GM12875 (cell line): ENCODE results near the gene RALY.

Experiments used
- H3K4me3 ChIP-seq: one replicate; pipeline ENCODE4 v1.5.1; 2011; ENCODE audit warnings: low read depth, low read length, control low read depth
- TF ChIP-seq, protein P1 (sequence below): IDR thresholded peaks from 2 replicates; pipeline ENCODE4 v1.5.1; 2011; ENCODE audit warnings: low read depth, mild to moderate bottlenecking, control low read depth, inconsistent platforms, low read length, moderate library complexity, borderline replicate concordance; ENCODE audit not compliant: insufficient read depth

RALY gene

GRCh38 chr20:34004790-34005457 is 11.2 kb downstream of the RALY start:
- H3K4me3 ChIP-seq, result no peak overlapping the region
- TF ChIP-seq, protein P1, sequence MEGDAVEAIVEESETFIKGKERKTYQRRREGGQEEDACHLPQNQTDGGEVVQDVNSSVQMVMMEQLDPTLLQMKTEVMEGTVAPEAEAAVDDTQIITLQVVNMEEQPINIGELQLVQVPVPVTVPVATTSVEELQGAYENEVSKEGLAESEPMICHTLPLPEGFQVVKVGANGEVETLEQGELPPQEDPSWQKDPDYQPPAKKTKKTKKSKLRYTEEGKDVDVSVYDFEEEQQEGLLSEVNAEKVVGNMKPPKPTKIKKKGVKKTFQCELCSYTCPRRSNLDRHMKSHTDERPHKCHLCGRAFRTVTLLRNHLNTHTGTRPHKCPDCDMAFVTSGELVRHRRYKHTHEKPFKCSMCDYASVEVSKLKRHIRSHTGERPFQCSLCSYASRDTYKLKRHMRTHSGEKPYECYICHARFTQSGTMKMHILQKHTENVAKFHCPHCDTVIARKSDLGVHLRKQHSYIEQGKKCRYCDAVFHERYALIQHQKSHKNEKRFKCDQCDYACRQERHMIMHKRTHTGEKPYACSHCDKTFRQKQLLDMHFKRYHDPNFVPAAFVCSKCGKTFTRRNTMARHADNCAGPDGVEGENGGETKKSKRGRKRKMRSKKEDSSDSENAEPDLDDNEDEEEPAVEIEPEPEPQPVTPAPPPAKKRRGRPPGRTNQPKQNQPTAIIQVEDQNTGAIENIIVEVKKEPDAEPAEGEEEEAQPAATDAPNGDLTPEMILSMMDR, result no peak

- TF ChIP-seq, protein P1, result no peak
Measured at GRCh38 chr20:34006619-34007018, 12.9 kb downstream of the RALY start.

DNA sequence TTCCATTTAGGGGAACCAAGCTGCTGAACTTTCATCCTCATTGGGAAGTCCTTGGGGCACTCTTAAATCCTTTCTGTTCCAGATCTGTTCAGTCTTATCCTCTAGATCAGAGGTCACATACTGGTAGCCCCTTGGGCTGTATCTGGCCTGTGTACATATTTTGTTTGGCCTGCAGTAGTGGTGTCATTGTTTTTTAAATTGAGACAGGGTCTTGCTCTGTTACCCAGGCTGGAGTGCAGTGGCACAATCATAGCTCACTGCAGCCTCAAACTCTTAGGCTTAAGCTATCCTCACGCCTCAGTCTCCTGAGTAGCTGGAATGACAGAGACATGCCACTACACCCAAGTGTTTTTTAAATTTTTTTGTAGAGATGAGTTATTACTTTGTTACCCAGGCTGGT is 14.8 kb downstream of the RALY start:
- no peak overlapping the region for H3K4me3 ChIP-seq
- TF ChIP-seq, protein P1, result no peak

More at GRCh38 chr20:34006619-34007018, 12.9 kb downstream of the RALY start:
- H3K4me3 ChIP-seq, result no peak overlapping the region

DNA sequence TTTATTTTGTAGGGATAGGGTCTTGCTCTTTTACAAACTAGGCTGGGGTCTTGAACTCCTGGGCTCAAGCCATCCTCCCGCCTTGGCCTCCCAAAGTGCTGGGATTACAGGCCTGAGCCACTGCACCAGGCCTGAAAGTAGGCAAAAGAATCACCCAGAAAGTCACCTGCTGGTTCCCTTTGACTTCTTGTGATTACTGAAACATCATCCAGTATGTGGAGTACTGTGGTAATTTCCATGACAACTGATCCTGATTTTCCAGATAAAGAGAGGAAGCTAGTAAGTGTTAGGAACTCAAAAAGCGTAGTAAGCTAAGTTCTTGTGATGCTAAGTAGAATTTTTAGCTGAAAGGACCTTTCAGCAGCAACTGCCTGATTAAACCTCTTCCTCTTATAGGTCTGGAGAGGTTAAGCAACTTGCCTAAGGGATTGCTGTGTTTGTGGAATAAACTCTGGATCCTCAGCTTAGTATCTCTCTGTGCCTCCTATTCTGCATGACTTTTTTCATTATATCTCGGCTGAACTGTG is 16.8 kb downstream of the RALY start:
- no peak overlapping the region for H3K4me3 ChIP-seq
- TF ChIP-seq, protein P1, result no peak

GRCh38 chr20:34011275-34011674 is 17.6 kb downstream of the RALY start:
- TF ChIP-seq, protein P1, result no peak
- H3K4me3 ChIP-seq, result no peak overlapping the region

- TF ChIP-seq, protein P1, result no peak
- H3K4me3 ChIP-seq, result no peak overlapping the region
Measured at GRCh38 chr20:34012330-34012729, 18.6 kb downstream of the RALY start.

- no peak overlapping the region for H3K4me3 ChIP-seq
- TF ChIP-seq, protein P1, result no peak
Measured at GRCh38 chr20:34012735-34013134, 19.0 kb downstream of the RALY start.
